ENCODE data around the gene SNX30.
A peak's percentile ranks its signal among the peaks of the same experiment; 100 is the strongest.

SNX30 gene

DNA sequence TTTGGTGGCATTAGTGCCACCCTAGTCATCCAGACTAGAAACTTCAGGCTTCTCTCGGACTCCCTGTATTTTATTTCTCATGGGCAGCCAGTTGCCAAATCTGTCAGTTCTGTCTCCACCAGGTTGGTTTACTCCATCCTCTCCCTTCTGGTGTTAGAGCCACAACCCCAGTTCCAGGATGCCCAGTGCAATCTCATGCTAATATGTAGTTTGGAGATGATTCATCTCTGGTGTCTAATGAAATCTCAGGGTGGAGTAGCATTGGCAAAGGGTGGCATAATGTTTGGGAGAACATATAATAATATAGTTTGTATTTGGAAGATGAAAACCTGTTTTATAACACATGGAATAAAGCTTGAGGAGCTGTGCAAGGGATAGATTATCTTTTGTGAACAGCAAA is 109.9 kb downstream of the SNX30 start:
- no peak for DNase-seq (ENCODE audit: low spot score in 2 of 2)
- Mint-ChIP-seq H3K36me3 (ENCODE audit: insufficient read depth) (peaks cover 6% of the 10 kb centered on the region), H3K9me3 (no peaks in the 10 kb centered on the region), H3K4me1 (peaks cover 50% of the 10 kb centered on the region), H3K27ac (ENCODE audit: low read depth) (no peak overlapping the region), H3K4me3 (no peak overlapping the region), H3K27me3 (no peaks in the 10 kb centered on the region)
- ATAC-seq (replicated peaks; ENCODE audit: extremely low read depth, poor library complexity, severe bottlenecking) = no peak

DNA sequence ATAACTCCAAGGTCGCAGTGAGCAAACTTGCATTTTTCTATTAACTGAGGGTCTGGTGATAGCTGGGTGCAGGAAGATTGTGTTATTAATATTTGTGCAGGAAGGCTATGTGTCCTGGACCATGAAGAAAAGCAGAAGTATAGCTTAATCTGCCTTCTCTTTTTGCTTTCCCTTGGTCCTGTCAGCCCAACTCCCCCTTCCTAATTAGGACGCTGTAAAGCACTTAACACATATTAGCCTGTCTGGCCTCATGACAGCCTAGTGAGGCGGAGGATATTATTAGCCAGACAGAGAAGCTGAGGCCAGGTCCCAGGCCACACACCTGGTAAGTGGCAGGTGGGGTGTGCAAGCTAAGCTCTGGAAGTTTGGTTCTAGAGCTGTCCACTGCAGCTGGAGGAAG is 110.6 kb downstream of the SNX30 start:
- ATAC-seq (replicated peaks; ENCODE audit: extremely low read depth, poor library complexity, severe bottlenecking) (no peak), DNase-seq (ENCODE audit: low spot score in 2 of 2) (no peak)
- Mint-ChIP-seq H3K27ac (ENCODE audit: low read depth) (no peak overlapping the region), H3K27me3 (no peaks in the 10 kb centered on the region), H3K36me3 (ENCODE audit: insufficient read depth) (peaks cover 6% of the 10 kb centered on the region), H3K4me3 (no peak overlapping the region), H3K9me3 (no peaks in the 10 kb centered on the region), H3K4me1 (peaks cover 43% of the 10 kb centered on the region)

GRCh38 chr9:112861638-112862555 is 111.3 kb downstream of the SNX30 start:
- Mint-ChIP-seq H3K4me1 (peaks cover 41% of the 10 kb centered on the region), H3K27ac (ENCODE audit: low read depth) (peak overlapping the region; percentile 10)
- ATAC-seq (replicated peaks; ENCODE audit: extremely low read depth, poor library complexity, severe bottlenecking) = no peak

GRCh38 chr9:112863214-112863613 is 112.7 kb downstream of the SNX30 start:
- H3K4me1 Mint-ChIP-seq = peaks cover 36% of the 10 kb centered on the region
- H3K27ac Mint-ChIP-seq (ENCODE audit: low read depth) = no peak overlapping the region

More at GRCh38 chr9:112861638-112862555, 111.3 kb downstream of the SNX30 start:
- Mint-ChIP-seq H3K9me3 (no peaks in the 10 kb centered on the region), H3K27me3 (no peaks in the 10 kb centered on the region), H3K4me3 (no peak overlapping the region), H3K36me3 (ENCODE audit: insufficient read depth) (peaks cover 6% of the 10 kb centered on the region)
- DNase-seq (ENCODE audit: low spot score in 2 of 2) = no peak

GRCh38 chr9:112863746-112864145 is 113.2 kb downstream of the SNX30 start:
- Mint-ChIP-seq H3K27me3 (no peaks in the 10 kb centered on the region), H3K9me3 (no peaks in the 10 kb centered on the region), H3K4me3 (no peak overlapping the region), H3K4me1 (peaks cover 36% of the 10 kb centered on the region), H3K36me3 (ENCODE audit: insufficient read depth) (peaks cover 10% of the 10 kb centered on the region), H3K27ac (ENCODE audit: low read depth) (no peak overlapping the region)
- no peak for ATAC-seq (replicated peaks; ENCODE audit: extremely low read depth, poor library complexity, severe bottlenecking)
- no peak for DNase-seq (ENCODE audit: low spot score in 2 of 2)

More at GRCh38 chr9:112863214-112863613, 112.7 kb downstream of the SNX30 start:
- Mint-ChIP-seq H3K9me3 (no peaks in the 10 kb centered on the region), H3K27me3 (no peaks in the 10 kb centered on the region), H3K4me3 (no peak overlapping the region), H3K36me3 (ENCODE audit: insufficient read depth) (peaks cover 7% of the 10 kb centered on the region)
- DNase-seq (ENCODE audit: low spot score in 2 of 2) (no peak), ATAC-seq (replicated peaks; ENCODE audit: extremely low read depth, poor library complexity, severe bottlenecking) (no peak)

- no peak overlapping the region for H3K4me3 Mint-ChIP-seq
- no peak for DNase-seq (ENCODE audit: low spot score in 2 of 2)
- ATAC-seq (replicated peaks; ENCODE audit: extremely low read depth, poor library complexity, severe bottlenecking) = no peak
- H3K4me1 Mint-ChIP-seq = peaks cover 36% of the 10 kb centered on the region
- H3K27ac Mint-ChIP-seq (ENCODE audit: low read depth) = no peak overlapping the region
- no peaks in the 10 kb centered on the region for H3K9me3 Mint-ChIP-seq
- H3K27me3 Mint-ChIP-seq = no peaks in the 10 kb centered on the region
- peaks cover 12% of the 10 kb centered on the region for H3K36me3 Mint-ChIP-seq (ENCODE audit: insufficient read depth)
Measured at GRCh38 chr9:112864403-112864802, 113.8 kb downstream of the SNX30 start.

GRCh38 chr9:112864982-112865381 is 114.4 kb downstream of the SNX30 start:
- no peak overlapping the region for H3K27ac Mint-ChIP-seq (ENCODE audit: low read depth)
- H3K36me3 Mint-ChIP-seq (ENCODE audit: insufficient read depth) = peaks cover 17% of the 10 kb centered on the region
- H3K27me3 Mint-ChIP-seq = no peaks in the 10 kb centered on the region
- peaks cover 36% of the 10 kb centered on the region for H3K4me1 Mint-ChIP-seq
- ATAC-seq (replicated peaks; ENCODE audit: extremely low read depth, poor library complexity, severe bottlenecking) = no peak
- H3K9me3 Mint-ChIP-seq = no peaks in the 10 kb centered on the region
- no peak overlapping the region for H3K4me3 Mint-ChIP-seq
- DNase-seq (ENCODE audit: low spot score in 2 of 2) = no peak

DNA sequence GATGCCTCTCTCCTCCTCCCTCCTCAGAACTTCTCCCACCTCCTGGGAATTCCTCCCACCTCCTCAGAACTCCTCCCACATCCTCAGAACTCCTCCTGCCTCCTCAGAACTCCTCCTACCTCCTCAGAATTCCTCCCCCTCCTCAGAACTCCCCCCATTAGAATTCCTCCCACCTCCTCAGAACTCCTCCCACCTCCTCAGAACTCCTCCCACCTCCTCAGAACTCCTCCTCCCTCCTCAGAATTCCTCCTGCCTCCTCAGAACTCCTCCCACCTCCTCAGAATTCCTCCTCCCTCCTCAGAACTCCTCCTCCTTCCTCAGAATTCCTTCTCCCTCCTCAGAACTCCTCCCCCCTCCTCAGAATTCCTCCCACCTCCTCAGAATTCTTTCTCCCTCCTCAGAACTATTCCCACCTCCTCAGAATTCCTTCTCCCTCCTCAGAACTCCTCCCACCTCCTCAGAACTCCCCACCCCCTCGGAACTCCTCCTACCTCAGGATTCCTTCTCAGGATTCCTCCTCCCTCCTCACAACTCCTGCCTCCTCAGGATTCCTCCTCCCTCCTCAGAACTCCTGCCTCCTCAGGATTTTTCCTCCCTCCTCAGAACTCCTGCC is 116.2 kb downstream of the SNX30 start:
- Mint-ChIP-seq H3K27me3 (no peaks in the 10 kb centered on the region), H3K36me3 (ENCODE audit: insufficient read depth) (peaks cover 22% of the 10 kb centered on the region), H3K9me3 (no peaks in the 10 kb centered on the region), H3K4me1 (peaks cover 23% of the 10 kb centered on the region), H3K4me3 (no peak overlapping the region), H3K27ac (ENCODE audit: low read depth) (peak overlapping the region; percentile 22)
- ATAC-seq (replicated peaks; ENCODE audit: extremely low read depth, poor library complexity, severe bottlenecking) = no peak
- no peak for DNase-seq (ENCODE audit: low spot score in 2 of 2)

GRCh38 chr9:112867275-112867991 is 116.9 kb downstream of the SNX30 start:
- no peaks in the 10 kb centered on the region for H3K27me3 Mint-ChIP-seq
- H3K9me3 Mint-ChIP-seq = no peaks in the 10 kb centered on the region
- no peak for ATAC-seq (replicated peaks; ENCODE audit: extremely low read depth, poor library complexity, severe bottlenecking)
- peak overlapping the region; percentile 22 for H3K27ac Mint-ChIP-seq (ENCODE audit: low read depth)
- H3K4me3 Mint-ChIP-seq = no peak overlapping the region
- peaks cover 22% of the 10 kb centered on the region for H3K36me3 Mint-ChIP-seq (ENCODE audit: insufficient read depth)
- no peak for DNase-seq (ENCODE audit: low spot score in 2 of 2)
- peaks cover 17% of the 10 kb centered on the region for H3K4me1 Mint-ChIP-seq

GRCh38 chr9:112868461-112868860 is 117.9 kb downstream of the SNX30 start:
- DNase-seq (ENCODE audit: low spot score in 2 of 2) (no peak), ATAC-seq (replicated peaks; ENCODE audit: extremely low read depth, poor library complexity, severe bottlenecking) (no peak)
- H3K27ac Mint-ChIP-seq (ENCODE audit: low read depth) = no peak overlapping the region
- H3K27me3 Mint-ChIP-seq = no peaks in the 10 kb centered on the region
- H3K36me3 Mint-ChIP-seq (ENCODE audit: insufficient read depth) = peaks cover 22% of the 10 kb centered on the region
- no peak overlapping the region for H3K4me3 Mint-ChIP-seq
- peaks cover 11% of the 10 kb centered on the region for H3K4me1 Mint-ChIP-seq
- H3K9me3 Mint-ChIP-seq = no peaks in the 10 kb centered on the region

DNA sequence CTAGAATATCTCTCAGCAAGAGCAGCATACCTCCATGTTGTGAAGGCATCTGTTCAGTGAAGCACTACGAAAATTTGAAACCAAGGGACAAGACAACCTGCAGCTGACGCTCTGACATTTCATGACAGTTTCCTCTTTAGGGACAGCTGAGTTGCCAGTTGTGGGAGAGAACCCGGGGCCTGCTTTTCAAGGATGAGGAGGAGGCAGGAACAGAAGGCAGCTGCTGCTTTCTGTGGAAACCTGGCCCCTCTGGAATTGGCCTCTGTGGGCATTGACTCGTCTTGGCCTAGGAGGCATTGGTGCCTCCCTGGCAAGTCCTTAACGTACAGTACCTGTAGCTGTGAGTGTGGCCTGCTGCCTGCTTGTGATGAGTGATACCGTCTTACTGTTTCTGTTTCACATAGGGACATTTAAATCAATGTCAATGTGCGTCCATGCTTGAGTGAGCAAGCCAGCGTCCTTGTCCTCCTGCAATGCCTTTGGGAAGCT is 118.5 kb downstream of the SNX30 start:
- H3K27me3 Mint-ChIP-seq = no peaks in the 10 kb centered on the region
- no peak for DNase-seq (ENCODE audit: low spot score in 2 of 2)
- no peak overlapping the region for H3K4me3 Mint-ChIP-seq
- H3K27ac Mint-ChIP-seq (ENCODE audit: low read depth) = no peak overlapping the region
- peaks cover 22% of the 10 kb centered on the region for H3K36me3 Mint-ChIP-seq (ENCODE audit: insufficient read depth)
- peaks cover 5% of the 10 kb centered on the region for H3K4me1 Mint-ChIP-seq
- ATAC-seq (replicated peaks; ENCODE audit: extremely low read depth, poor library complexity, severe bottlenecking) = no peak
- no peaks in the 10 kb centered on the region for H3K9me3 Mint-ChIP-seq

DNA sequence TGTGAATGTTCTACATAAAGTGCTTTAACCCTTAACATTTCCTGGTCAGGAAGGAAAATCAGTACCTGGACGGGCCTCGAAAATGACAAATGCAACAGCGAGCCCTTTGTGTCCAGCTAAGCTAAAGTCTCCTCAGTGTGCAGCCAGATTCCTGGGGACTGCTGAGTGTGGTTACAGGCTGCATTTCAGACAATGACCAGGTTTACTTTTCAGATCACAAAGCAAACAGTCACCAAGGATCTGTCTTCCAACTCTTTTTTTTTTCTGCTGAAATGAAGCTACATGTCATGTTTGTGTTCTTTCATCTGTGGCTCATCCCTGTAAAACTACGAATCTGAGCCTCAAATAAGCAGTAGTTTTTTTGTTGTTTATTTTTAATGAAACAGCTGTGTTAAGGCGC is 119.4 kb downstream of the SNX30 start:
- no peak overlapping the region for H3K4me3 Mint-ChIP-seq
- no peaks in the 10 kb centered on the region for H3K9me3 Mint-ChIP-seq
- H3K27me3 Mint-ChIP-seq = no peaks in the 10 kb centered on the region
- peaks cover 5% of the 10 kb centered on the region for H3K4me1 Mint-ChIP-seq
- peaks cover 22% of the 10 kb centered on the region for H3K36me3 Mint-ChIP-seq (ENCODE audit: insufficient read depth)
- no peak overlapping the region for H3K27ac Mint-ChIP-seq (ENCODE audit: low read depth)
- no peak for ATAC-seq (replicated peaks; ENCODE audit: extremely low read depth, poor library complexity, severe bottlenecking)
- no peak for DNase-seq (ENCODE audit: low spot score in 2 of 2)

Measured in central memory CD8-positive, alpha-beta T cell (primary cell).